ENCODE results near the gene MALSU1.

The MALSU1 gene

DNA sequence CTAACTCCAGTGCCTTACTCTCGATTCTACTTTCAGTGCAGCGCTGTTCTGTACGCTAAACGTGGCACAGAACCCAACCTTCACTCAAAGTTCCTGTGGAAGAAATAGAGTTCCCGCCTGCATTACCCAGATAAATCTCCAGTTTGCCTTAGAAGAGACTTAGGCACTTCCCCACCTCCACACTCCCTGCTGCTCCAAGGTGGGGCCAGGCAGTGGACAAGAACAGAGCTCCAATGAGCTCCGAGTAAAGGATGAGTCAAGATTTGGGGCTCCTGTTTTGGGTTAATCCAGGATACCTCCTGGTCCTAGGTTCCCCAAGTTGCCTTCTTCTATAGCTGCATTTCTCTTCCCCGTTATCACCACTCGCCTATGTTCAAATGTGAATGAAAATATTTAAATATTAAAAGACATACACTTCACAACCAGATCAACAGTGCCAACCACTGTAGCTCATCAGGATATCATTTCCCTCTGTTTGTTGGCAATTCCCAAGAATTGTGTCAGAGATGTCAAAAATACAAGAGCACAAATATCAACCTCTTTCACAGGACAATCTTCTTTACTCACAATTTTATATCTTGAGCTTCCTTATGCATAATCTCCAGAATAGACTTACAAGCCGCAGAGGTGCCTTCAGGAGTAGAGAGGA lies 48.0 kb downstream of the MALSU1 start:
- peaks cover 3% of the 10 kb centered on the region for H3K36me3 Mint-ChIP-seq (ENCODE audit: insufficient read depth)
- peaks cover 6 to 10% of the 10 kb centered on the region in 2 donors for H3K27me3 Mint-ChIP-seq
- peaks cover 8 to 20% of the 10 kb centered on the region in 2 donors for H3K4me1 Mint-ChIP-seq (ENCODE audit: low read depth in 2 of 2)
- DNase-seq (no peak), ATAC-seq (replicated peaks) (no peak)
- peak overlapping the region; percentile 79 to 89 for H3K27ac Mint-ChIP-seq
- peak overlapping the region; percentile 82 to 87 for H3K4me3 Mint-ChIP-seq
- peaks cover 0 to 1% of the 10 kb centered on the region in 2 donors for H3K9me3 Mint-ChIP-seq

DNA sequence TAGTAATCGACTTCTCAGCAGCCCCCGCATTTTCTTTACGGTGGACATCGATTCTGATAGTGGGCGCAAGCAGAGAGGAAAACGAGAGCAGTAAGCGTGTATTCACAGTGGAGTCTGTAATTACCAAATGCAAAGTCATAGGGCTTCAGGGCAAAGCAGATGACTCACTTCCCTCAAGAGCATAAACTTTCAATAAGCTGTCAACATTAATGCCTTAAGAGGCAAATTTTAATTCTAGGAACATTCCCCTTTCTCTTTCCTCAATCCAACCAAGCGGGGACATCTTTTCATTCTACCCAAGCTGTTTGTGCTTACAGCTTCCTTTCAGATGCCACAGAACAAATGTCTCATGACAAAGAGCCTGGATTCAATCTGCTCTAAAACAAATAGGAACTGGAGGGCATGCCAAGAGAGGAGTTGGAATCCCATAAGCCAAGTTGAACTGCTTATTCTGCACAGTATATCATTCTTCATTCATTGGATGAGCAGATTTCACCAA lies 48.6 kb downstream of the MALSU1 start:
- peaks cover 3% of the 10 kb centered on the region for H3K36me3 Mint-ChIP-seq (ENCODE audit: insufficient read depth)
- peaks cover 6 to 10% of the 10 kb centered on the region in 2 donors for H3K27me3 Mint-ChIP-seq
- ATAC-seq (replicated peaks), result no peak
- peak overlapping the region in 1 of 2 donors; percentile 87 for H3K4me3 Mint-ChIP-seq
- peaks cover 0 to 1% of the 10 kb centered on the region in 2 donors for H3K9me3 Mint-ChIP-seq
- H3K27ac Mint-ChIP-seq, result peak overlapping the region; percentile 79 to 89
- peaks cover 8 to 20% of the 10 kb centered on the region in 2 donors for H3K4me1 Mint-ChIP-seq (ENCODE audit: low read depth in 2 of 2)
- DNase-seq, result no peak

DNA sequence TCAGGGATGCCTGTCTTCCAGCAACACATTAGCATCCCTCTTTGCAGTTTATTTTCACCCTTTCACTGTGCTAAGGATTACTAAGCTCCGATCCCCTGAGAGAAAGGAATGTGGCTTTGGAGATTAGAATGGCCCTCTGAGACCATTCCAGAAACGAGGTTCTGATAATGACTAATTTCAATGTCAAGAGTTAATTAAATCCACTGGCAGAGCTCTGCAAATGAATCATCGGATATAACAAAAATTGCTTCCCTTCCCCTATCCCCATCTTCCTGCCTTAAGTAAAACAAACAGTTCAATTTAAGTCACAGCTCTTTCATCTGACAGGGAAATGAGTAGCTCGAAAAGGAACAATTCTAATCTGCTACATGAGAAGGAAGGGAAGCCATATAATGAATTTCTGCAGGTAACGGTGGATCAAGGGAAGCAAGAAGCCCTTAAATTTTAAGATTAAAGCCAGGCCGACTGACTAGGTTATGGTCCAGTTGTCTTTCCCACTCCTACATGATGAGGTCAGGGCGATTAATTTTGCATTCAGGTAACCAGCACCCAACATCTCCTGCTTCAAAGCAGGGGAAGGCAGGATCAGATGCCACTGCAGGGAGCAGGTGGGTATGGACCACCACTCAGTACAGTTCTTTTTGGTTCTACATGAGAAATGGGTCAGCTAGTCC lies 50.5 kb downstream of the MALSU1 start:
- peaks cover 3% of the 10 kb centered on the region for H3K36me3 Mint-ChIP-seq (ENCODE audit: insufficient read depth)
- H3K27ac Mint-ChIP-seq, result no peak overlapping the region
- H3K27me3 Mint-ChIP-seq, result peaks cover 6 to 24% of the 10 kb centered on the region in 2 donors
- peaks cover 0 to 1% of the 10 kb centered on the region in 2 donors for H3K9me3 Mint-ChIP-seq
- ATAC-seq (replicated peaks) (no peak), DNase-seq (no peak)
- H3K4me1 Mint-ChIP-seq (ENCODE audit: low read depth in 2 of 2), result peaks cover 8 to 20% of the 10 kb centered on the region in 2 donors
- H3K4me3 Mint-ChIP-seq, result no peak overlapping the region

DNA sequence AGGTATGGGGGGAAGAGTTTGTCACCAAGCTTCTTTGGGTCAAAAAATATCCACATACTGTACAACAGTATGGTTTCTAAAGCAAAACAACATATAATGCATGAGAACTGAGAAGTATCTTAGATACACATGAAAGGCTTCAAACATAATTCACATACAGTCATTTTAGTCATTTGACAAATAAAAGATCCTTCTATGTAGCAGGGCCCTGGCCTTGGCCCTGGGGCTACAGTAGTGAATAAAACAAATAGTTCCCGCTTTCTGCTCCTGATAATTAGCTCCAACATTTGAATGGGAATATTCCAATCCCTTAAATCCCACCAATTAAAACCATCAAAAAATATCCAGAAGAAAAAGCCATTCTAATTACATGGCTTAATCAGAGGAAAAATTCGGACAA lies 51.3 kb downstream of the MALSU1 start:
- no peak overlapping the region for H3K27ac Mint-ChIP-seq
- peaks cover 12 to 32% of the 10 kb centered on the region in 2 donors for H3K27me3 Mint-ChIP-seq
- peaks cover 0 to 1% of the 10 kb centered on the region in 2 donors for H3K9me3 Mint-ChIP-seq
- no peak overlapping the region for H3K4me3 Mint-ChIP-seq
- ATAC-seq (replicated peaks), result no peak
- peaks cover 3% of the 10 kb centered on the region for H3K36me3 Mint-ChIP-seq (ENCODE audit: insufficient read depth)
- H3K4me1 Mint-ChIP-seq (ENCODE audit: low read depth in 2 of 2), result peaks cover 8 to 20% of the 10 kb centered on the region in 2 donors
- DNase-seq, result no peak

DNA sequence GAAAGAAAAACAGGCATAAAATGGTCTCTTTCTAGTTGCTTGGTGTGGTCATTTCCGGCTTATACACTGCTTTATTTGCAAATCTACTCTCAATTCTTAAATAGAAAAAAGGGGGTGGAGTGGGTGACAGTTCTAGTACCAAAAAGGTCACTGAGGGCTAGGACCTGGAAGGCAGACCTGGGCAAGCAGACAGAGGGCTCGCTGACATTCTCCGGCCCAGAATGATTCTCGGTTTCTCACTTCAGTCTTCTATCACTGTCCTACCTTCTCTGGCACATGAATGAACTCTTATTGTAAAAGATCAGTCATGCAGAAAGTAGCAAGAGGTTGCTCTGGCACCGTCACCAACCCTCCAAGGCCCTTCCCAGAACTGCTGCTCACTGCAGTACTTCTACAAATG lies 54.0 kb downstream of the MALSU1 start:
- ATAC-seq (replicated peaks), result no peak
- Mint-ChIP-seq H3K27me3 (peaks cover 19 to 44% of the 10 kb centered on the region in 2 donors), H3K9me3 (no peaks in the 10 kb centered on the region), H3K27ac (no peak overlapping the region), H3K4me1 (ENCODE audit: low read depth in 2 of 2) (no peaks in the 10 kb centered on the region), H3K36me3 (ENCODE audit: insufficient read depth) (no peaks in the 10 kb centered on the region), H3K4me3 (no peak overlapping the region)
- no peak for DNase-seq

DNA sequence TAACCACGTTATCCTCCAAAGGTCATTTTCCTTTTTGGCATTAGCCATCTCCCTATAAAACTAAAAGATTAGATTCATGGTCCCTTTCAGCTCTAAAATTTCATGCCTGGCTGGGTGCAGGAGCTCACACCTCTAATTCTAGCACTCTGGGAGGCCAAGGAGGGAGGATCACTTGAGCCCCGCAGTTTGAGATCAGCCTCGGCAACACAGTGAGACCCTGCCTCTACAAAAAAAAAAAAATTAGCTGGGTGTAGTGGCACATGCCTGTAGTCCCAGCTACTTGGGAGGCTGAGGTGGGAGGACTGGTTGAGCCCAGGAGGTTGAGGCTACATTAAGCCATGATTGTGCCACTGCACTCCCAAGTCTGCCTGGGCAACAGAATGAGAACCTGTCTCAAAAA lies 57.0 kb downstream of the MALSU1 start:
- H3K4me3 Mint-ChIP-seq, result no peak overlapping the region
- no peak for ATAC-seq (replicated peaks)
- H3K4me1 Mint-ChIP-seq (ENCODE audit: low read depth in 2 of 2), result no peaks in the 10 kb centered on the region

DNA sequence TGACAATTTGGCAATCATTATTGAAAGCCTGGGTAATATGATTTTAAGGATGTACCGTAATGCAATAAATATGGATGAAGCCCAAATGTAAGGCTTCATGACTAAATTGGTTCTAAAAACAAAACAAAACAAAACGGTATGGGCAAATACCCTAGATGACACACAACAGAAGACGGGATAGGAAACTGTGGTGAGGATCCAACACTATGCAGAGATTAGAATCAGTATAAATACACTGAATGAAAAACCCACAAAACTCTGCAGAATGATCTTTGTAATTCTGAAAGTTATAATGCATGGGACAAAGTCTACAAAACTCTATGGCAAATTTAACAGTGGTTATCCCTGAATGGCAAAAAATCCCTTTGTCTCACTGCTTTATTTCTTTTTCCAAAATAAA lies 57.6 kb downstream of the MALSU1 start:
- ATAC-seq (replicated peaks) (peak; percentile 75), DNase-seq (no peak)
- H3K4me1 Mint-ChIP-seq (ENCODE audit: low read depth in 2 of 2), result no peaks in the 10 kb centered on the region
- no peak overlapping the region for H3K27ac Mint-ChIP-seq
- no peaks in the 10 kb centered on the region for H3K9me3 Mint-ChIP-seq
- no peak overlapping the region for H3K4me3 Mint-ChIP-seq
- no peaks in the 10 kb centered on the region for H3K36me3 Mint-ChIP-seq (ENCODE audit: insufficient read depth)
- H3K27me3 Mint-ChIP-seq, result peaks cover 23 to 46% of the 10 kb centered on the region in 2 donors

More for the DNA sequence above, 57.0 kb downstream of the MALSU1 start:
- H3K9me3 Mint-ChIP-seq, result no peaks in the 10 kb centered on the region
- peaks cover 20 to 46% of the 10 kb centered on the region in 2 donors for H3K27me3 Mint-ChIP-seq
- no peak for DNase-seq
- no peak overlapping the region for H3K27ac Mint-ChIP-seq
- H3K36me3 Mint-ChIP-seq (ENCODE audit: insufficient read depth), result no peaks in the 10 kb centered on the region

DNA sequence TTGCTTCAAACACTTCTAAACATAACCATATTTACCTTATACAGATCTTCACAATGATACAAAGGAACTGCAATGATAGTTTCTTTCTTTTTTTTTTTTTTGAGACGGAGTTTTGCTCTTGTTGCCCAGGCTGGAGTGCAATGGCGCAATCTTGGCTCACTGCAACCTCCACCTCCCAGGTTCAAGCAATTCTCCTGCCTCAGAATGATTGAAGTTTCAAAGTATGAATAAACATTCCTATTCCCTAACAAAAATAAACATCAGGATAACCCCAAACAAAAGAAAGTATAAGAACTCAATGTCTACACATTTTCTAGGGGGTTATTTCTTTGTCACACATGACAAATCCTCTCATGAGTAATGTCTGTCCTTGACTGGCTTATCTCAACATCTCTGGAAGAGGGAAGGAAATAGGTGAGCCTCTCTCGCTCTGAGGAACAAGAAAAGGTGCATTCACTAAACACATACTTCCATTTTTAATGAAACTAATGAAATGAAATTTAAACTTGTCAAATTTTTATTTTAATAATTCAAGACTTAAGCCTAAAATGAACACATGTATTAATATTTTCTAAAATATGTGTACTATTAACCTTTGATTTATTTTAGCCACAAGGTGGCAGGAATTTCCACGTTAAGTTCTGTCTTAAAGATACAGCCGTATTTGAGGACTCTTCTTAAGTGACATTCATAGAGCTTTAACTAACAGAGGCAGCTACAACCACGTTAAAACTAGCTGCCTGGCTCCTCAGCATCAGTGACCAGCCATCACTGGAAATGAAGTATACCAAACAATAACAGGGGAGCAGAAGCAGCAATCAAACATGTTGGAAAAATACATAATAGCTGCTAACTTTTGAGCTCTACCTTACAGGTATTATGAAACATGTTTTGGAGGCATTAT lies 58.3 kb downstream of the MALSU1 start:
- Mint-ChIP-seq H3K27me3 (peaks cover 30 to 53% of the 10 kb centered on the region in 2 donors), H3K36me3 (ENCODE audit: insufficient read depth) (no peaks in the 10 kb centered on the region), H3K9me3 (no peaks in the 10 kb centered on the region), H3K27ac (no peak overlapping the region), H3K4me3 (no peak overlapping the region), H3K4me1 (ENCODE audit: low read depth in 2 of 2) (no peaks in the 10 kb centered on the region)
- ATAC-seq (replicated peaks), result peak; percentile 26
- no peak for DNase-seq

DNA sequence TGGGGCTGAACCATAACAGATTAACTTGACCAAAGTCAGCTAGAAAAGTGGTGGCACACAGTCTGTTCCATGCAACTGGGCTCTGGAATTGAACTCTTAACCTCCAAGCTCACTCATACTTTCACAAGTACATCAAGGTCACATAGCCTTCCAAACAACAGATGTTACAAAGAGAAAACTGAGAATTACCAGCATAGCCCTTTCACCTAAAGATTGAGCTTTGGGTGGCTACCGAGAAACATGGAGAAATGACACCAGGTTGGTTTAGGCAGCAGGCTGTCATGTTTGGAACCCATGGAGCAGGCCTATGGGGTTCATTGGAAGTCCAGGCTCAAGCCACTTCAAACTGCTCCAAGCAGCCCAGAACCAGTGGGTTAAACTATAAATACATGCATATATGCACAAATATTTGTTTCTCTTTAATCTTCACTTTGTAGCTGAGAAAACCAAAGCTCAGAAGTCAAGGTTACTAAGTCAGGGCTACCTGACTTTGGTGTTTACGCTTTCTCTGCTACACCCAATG lies 59.1 kb downstream of the MALSU1 start:
- no peak overlapping the region for H3K27ac Mint-ChIP-seq
- DNase-seq (no peak), ATAC-seq (replicated peaks) (no peak)
- no peak overlapping the region for H3K4me3 Mint-ChIP-seq
- no peaks in the 10 kb centered on the region for H3K36me3 Mint-ChIP-seq (ENCODE audit: insufficient read depth)
- no peaks in the 10 kb centered on the region for H3K4me1 Mint-ChIP-seq (ENCODE audit: low read depth in 2 of 2)
- peaks cover 30 to 52% of the 10 kb centered on the region in 2 donors for H3K27me3 Mint-ChIP-seq
- H3K9me3 Mint-ChIP-seq, result no peaks in the 10 kb centered on the region
